ENCODE data around the gene FARS2.

FARS2 gene

GRCh38 chr6:5516036-5516435 lies 254.7 kb downstream of the FARS2 start:
- no peak for DNase-seq (ENCODE audit: extremely low read depth, low read depth)
- no peak for TF ChIP-seq CTCF (IDR thresholded peaks at IDR 0.05; ENCODE audit: low read depth, low read length, missing control alignments)
- H3K4me3 ChIP-seq (replicated peaks; ENCODE audit: low read depth, low read length): no peak overlapping the region

GRCh38 chr6:5517796-5518195 lies 256.5 kb downstream of the FARS2 start:
- no peak for DNase-seq (ENCODE audit: extremely low read depth, low read depth)
- H3K4me3 ChIP-seq (replicated peaks; ENCODE audit: low read depth, low read length): no peak overlapping the region
- no peak for TF ChIP-seq CTCF (IDR thresholded peaks at IDR 0.05; ENCODE audit: low read depth, low read length, missing control alignments)

GRCh38 chr6:5518936-5519491 lies 257.7 kb downstream of the FARS2 start:
- H3K4me3 ChIP-seq (replicated peaks; ENCODE audit: low read depth, low read length): no peak overlapping the region
- no peak for DNase-seq (ENCODE audit: extremely low read depth, low read depth)
- TF ChIP-seq CTCF (IDR thresholded peaks at IDR 0.05; ENCODE audit: low read depth, low read length, missing control alignments): no peak

- no peak overlapping the region for H3K4me3 ChIP-seq (replicated peaks; ENCODE audit: low read depth, low read length)
- TF ChIP-seq CTCF (IDR thresholded peaks at IDR 0.05; ENCODE audit: low read depth, low read length, missing control alignments): no peak
- DNase-seq (ENCODE audit: extremely low read depth, low read depth): no peak
Measured at GRCh38 chr6:5520796-5521195, 259.5 kb downstream of the FARS2 start.

- DNase-seq (ENCODE audit: extremely low read depth, low read depth): no peak
- H3K4me3 ChIP-seq (replicated peaks; ENCODE audit: low read depth, low read length): no peak overlapping the region
- no peak for TF ChIP-seq CTCF (IDR thresholded peaks at IDR 0.05; ENCODE audit: low read depth, low read length, missing control alignments)
Measured at GRCh38 chr6:5521322-5521721, 260.0 kb downstream of the FARS2 start.

- H3K4me3 ChIP-seq (replicated peaks; ENCODE audit: low read depth, low read length): no peak overlapping the region
- no peak for TF ChIP-seq CTCF (IDR thresholded peaks at IDR 0.05; ENCODE audit: low read depth, low read length, missing control alignments)
- no peak for DNase-seq (ENCODE audit: extremely low read depth, low read depth)
Measured at GRCh38 chr6:5522147-5522546, 260.8 kb downstream of the FARS2 start.

GRCh38 chr6:5524110-5524509 lies 262.8 kb downstream of the FARS2 start:
- no peak overlapping the region for H3K4me3 ChIP-seq (replicated peaks; ENCODE audit: low read depth, low read length)
- TF ChIP-seq CTCF (IDR thresholded peaks at IDR 0.05; ENCODE audit: low read depth, low read length, missing control alignments): no peak
- DNase-seq (ENCODE audit: extremely low read depth, low read depth): no peak
